Measurements from ENCODE around the gene CAMK1. TPM values are rescaled to one million over a fixed set of nuclear protein-coding genes. Genes with fewer than 3 reads are reported as not detected.

Gene CAMK1
- total RNA-seq, 1 donor from 2014 or later = 42.5 TPM

- Histone ChIP-seq H3K4me3 (no peak overlapping the region), H3K27me3 (no peaks in the 10 kb centered on the region), H3K27ac (no peak overlapping the region), H3K36me3 (peaks cover 2 to 28% of the 10 kb centered on the region in 2 donors), H3K4me1 (no peaks in the 10 kb centered on the region), H3K9me3 (no peaks in the 10 kb centered on the region)
- TF ChIP-seq CTCF (IDR thresholded peaks at IDR 0.05) (no peak), POLR2AphosphoS5 (IDR thresholded peaks at IDR 0.05; ENCODE audit: insufficient read depth in 1 of 2, low read depth in 1 of 2) (no peak), POLR2A (IDR thresholded peaks at IDR 0.05) (no peak)
- intact Hi-C loops (cut with DNase I) = no loop called here
- DNase-seq (ENCODE audit: extremely low spot score in 2 of 2) = no peak
Measured at GRCh38 chr3:9781551-9781950, 11.8 kb upstream of the CAMK1 start.

- Histone ChIP-seq H3K4me1 (no peaks in the 10 kb centered on the region), H3K4me3 (no peak overlapping the region), H3K9me3 (no peaks in the 10 kb centered on the region), H3K27ac (no peak overlapping the region), H3K36me3 (peaks cover 2 to 23% of the 10 kb centered on the region in 2 donors), H3K27me3 (no peaks in the 10 kb centered on the region)
- intact Hi-C loops (cut with DNase I) = no loop called here
- no peak for DNase-seq (ENCODE audit: extremely low spot score in 2 of 2)
- TF ChIP-seq POLR2AphosphoS5 (IDR thresholded peaks at IDR 0.05; ENCODE audit: insufficient read depth in 1 of 2, low read depth in 1 of 2) (no peak), CTCF (IDR thresholded peaks at IDR 0.05) (no peak), POLR2A (IDR thresholded peaks at IDR 0.05) (no peak)
Measured at GRCh38 chr3:9780910-9781309, 11.2 kb upstream of the CAMK1 start.

GRCh38 chr3:9780458-9780812, 10.7 kb upstream of the CAMK1 start:
- Histone ChIP-seq H3K4me1 (no peaks in the 10 kb centered on the region), H3K36me3 (peaks cover 2 to 20% of the 10 kb centered on the region in 2 donors)
- intact Hi-C loops (cut with DNase I) = no loop called here

GRCh38 chr3:9779721-9780457, 10.1 kb upstream of the CAMK1 start:
- Histone ChIP-seq H3K9me3 (no peaks in the 10 kb centered on the region), H3K4me3 (no peak overlapping the region), H3K4me1 (no peaks in the 10 kb centered on the region), H3K27ac (no peak overlapping the region), H3K27me3 (no peaks in the 10 kb centered on the region), H3K36me3 (peaks cover 2 to 15% of the 10 kb centered on the region in 2 donors)
- no peak for TF ChIP-seq CTCF (IDR thresholded peaks at IDR 0.05)
- no peak for TF ChIP-seq POLR2A (IDR thresholded peaks at IDR 0.05)
- TF ChIP-seq POLR2AphosphoS5 (IDR thresholded peaks at IDR 0.05; ENCODE audit: insufficient read depth in 1 of 2, low read depth in 1 of 2) = no peak
- intact Hi-C loops (cut with DNase I) = no loop called here
- DNase-seq (ENCODE audit: extremely low spot score in 2 of 2) = no peak

More at GRCh38 chr3:9780458-9780812, 10.7 kb upstream of the CAMK1 start:
- no peak for DNase-seq (ENCODE audit: extremely low spot score in 2 of 2)
- Histone ChIP-seq H3K27ac (no peak overlapping the region), H3K4me3 (no peak overlapping the region), H3K9me3 (no peaks in the 10 kb centered on the region), H3K27me3 (no peaks in the 10 kb centered on the region)
- TF ChIP-seq CTCF (IDR thresholded peaks at IDR 0.05) (no peak), POLR2A (IDR thresholded peaks at IDR 0.05) (no peak), POLR2AphosphoS5 (IDR thresholded peaks at IDR 0.05; ENCODE audit: insufficient read depth in 1 of 2, low read depth in 1 of 2) (no peak)

GRCh38 chr3:9779075-9779593, 9.4 kb upstream of the CAMK1 start:
- DNase-seq (ENCODE audit: extremely low spot score in 2 of 2) = no peak
- no peak overlapping the region for H3K27ac ChIP-seq

More at GRCh38 chr3:9779075-9779593, 9.4 kb upstream of the CAMK1 start:
- Histone ChIP-seq H3K4me1 (no peaks in the 10 kb centered on the region), H3K9me3 (no peaks in the 10 kb centered on the region), H3K27me3 (no peaks in the 10 kb centered on the region), H3K36me3 (peaks cover 2 to 11% of the 10 kb centered on the region in 2 donors), H3K4me3 (no peak overlapping the region)
- intact Hi-C loops (cut with DNase I) = no loop called here
- TF ChIP-seq POLR2AphosphoS5 (IDR thresholded peaks at IDR 0.05; ENCODE audit: insufficient read depth in 1 of 2, low read depth in 1 of 2) (no peak), POLR2A (IDR thresholded peaks at IDR 0.05) (no peak), CTCF (IDR thresholded peaks at IDR 0.05) (no peak)
